ENCODE measurements around the gene KIF6. TPM values are rescaled to one million over a fixed set of nuclear protein-coding genes. Genes with fewer than 3 reads are reported as not detected.

The KIF6 gene
- total and polyA plus RNA-seq, 11 donors: 0.06 to 0.77 (median 0.48) TPM

- H3K27me3 ChIP-seq: no peaks in the 10 kb centered on the region
- H3K36me3 ChIP-seq: no peaks in the 10 kb centered on the region
- intact Hi-C loops (cut with DNase I): no loop called here
- no peak for DNase-seq
- no peak for TF ChIP-seq POLR2A (IDR thresholded peaks at IDR 0.05)
- TF ChIP-seq CTCF (IDR thresholded peaks at IDR 0.05): no peak
- no peak for ATAC-seq
- no peak overlapping the region for H3K4me3 ChIP-seq
- H3K4me1 ChIP-seq: no peaks in the 10 kb centered on the region
- no peaks in the 10 kb centered on the region for H3K9me3 ChIP-seq
- no peak overlapping the region for H3K27ac ChIP-seq
- 76 to 85% (median 83%) methylated on average over 2 of the region's 2 CpGs; no CpG with 5 or more reads in 1 of the 4 donors for WGBS, 4 donors
Measured at GRCh38 chr6:39585641-39586040, 139.6 kb downstream of the KIF6 start.

GRCh38 chr6:39577446-39578165, 147.6 kb downstream of the KIF6 start:
- no peak for DNase-seq
- no peak for TF ChIP-seq CTCF (IDR thresholded peaks at IDR 0.05)
- TF ChIP-seq POLR2A (IDR thresholded peaks at IDR 0.05): no peak
- ATAC-seq: no peak
- intact Hi-C loops (cut with DNase I): no loop called here
- Histone ChIP-seq H3K27me3 (no peaks in the 10 kb centered on the region), H3K4me1 (no peaks in the 10 kb centered on the region), H3K9me3 (peaks cover 0 to 4% (median 0%) of the 10 kb centered on the region in 12 donors), H3K36me3 (no peaks in the 10 kb centered on the region), H3K4me3 (no peak overlapping the region), H3K27ac (no peak overlapping the region)
- WGBS, 4 donors: 79 to 86% (median 83%) methylated on average over 6 of the region's 6 CpGs

- Histone ChIP-seq H3K27ac (no peak overlapping the region), H3K36me3 (no peaks in the 10 kb centered on the region), H3K9me3 (peaks cover 0 to 4% (median 0%) of the 10 kb centered on the region in 12 donors), H3K4me1 (no peaks in the 10 kb centered on the region), H3K27me3 (no peaks in the 10 kb centered on the region), H3K4me3 (no peak overlapping the region)
- 51 to 60% (median 57%) methylated on average over 4 of the region's 4 CpGs for WGBS, 4 donors
- DNase-seq (no peak), ATAC-seq (no peak)
- TF ChIP-seq POLR2A (IDR thresholded peaks at IDR 0.05): no peak
- no peak for TF ChIP-seq CTCF (IDR thresholded peaks at IDR 0.05)
- intact Hi-C loops (cut with DNase I): no loop called here
Measured at GRCh38 chr6:39576556-39577303, 148.5 kb downstream of the KIF6 start.

GRCh38 chr6:39574991-39575390, 150.2 kb downstream of the KIF6 start:
- no peak overlapping the region for H3K27ac ChIP-seq
- peaks cover 0 to 4% (median 0%) of the 10 kb centered on the region in 12 donors for H3K9me3 ChIP-seq
- TF ChIP-seq POLR2A (IDR thresholded peaks at IDR 0.05) (no peak), CTCF (IDR thresholded peaks at IDR 0.05) (no peak)
- DNase-seq (no peak), ATAC-seq (no peak)
- H3K27me3 ChIP-seq: peaks cover 0 to 3% (median 0%) of the 10 kb centered on the region in 9 donors
- H3K4me3 ChIP-seq: no peak overlapping the region
- no peaks in the 10 kb centered on the region for H3K36me3 ChIP-seq
- 80 to 89% (median 83%) methylated on average over 7 of the region's 7 CpGs for WGBS, 4 donors
- H3K4me1 ChIP-seq: no peaks in the 10 kb centered on the region
- intact Hi-C loops (cut with DNase I): no loop called here
